H1 (cell line): ENCODE measurements around the gene EXOC2. TPM values are rescaled to one million over a fixed set of nuclear protein-coding genes. Genes with fewer than 3 reads are reported as not detected.

Experiments
- CTCF ChIA-PET: fragments of 300-600 bp; sonication (Branson Sonifier 250); formaldehyde crosslinking; loops from one replicate; lab custom pipeline; 2021; ENCODE audit not compliant: partially characterized antibody; lab: Charles Lee
- POLR2A ChIA-PET: fragments of 300-600 bp; sonication (Branson Sonifier 250); formaldehyde crosslinking; loops from one replicate; lab custom pipeline; 2021; ENCODE audit warnings: inconsistent platforms; ENCODE audit not compliant: partially characterized antibody; lab: Charles Lee
- DNase-seq, 2 experiments: peaks; one replicate each; pipeline versions ENCODE4 v3.0.0 to v3.0.0-alpha.2; 2010 to 2022; ENCODE audit warnings: low spot score in 2 of 2, low read depth in 1 of 2, mixed read lengths in 1 of 2
- FAIRE-seq: peaks from 2 replicates; lab custom pipeline; 2011; peaks lifted over from hg19 to GRCh38; lab: Jason Lieb, UNC
- H2AFZ ChIP-seq: 2 replicates; pipeline ENCODE4 v1.8.1; 2012; ENCODE audit warnings: low read length, inconsistent platforms
- H2AK5ac ChIP-seq: 2 replicates; pipeline ENCODE4 v1.6.1; 2013; ENCODE audit warnings: low read depth, low read length
- H2BK120ac ChIP-seq: replicated peaks from 2 replicates; pipeline ENCODE3; 2013; ENCODE audit warnings: low read depth, low read length, inconsistent platforms
- H2BK12ac ChIP-seq: 2 replicates; pipeline ENCODE4 v1.6.1; 2013; ENCODE audit warnings: low read depth, low read length
- H2BK15ac ChIP-seq: 2 replicates; pipeline ENCODE4 v1.6.1; 2013; ENCODE audit warnings: low read length
- H2BK20ac ChIP-seq: 2 replicates; pipeline ENCODE4 v1.6.1; 2013; ENCODE audit warnings: low read length
- H2BK5ac ChIP-seq: 2 replicates; pipeline ENCODE4 v1.6.1; 2013; ENCODE audit warnings: low read depth, low read length
- H3K14ac ChIP-seq: 2 replicates; pipeline ENCODE4 v1.6.1; 2013; ENCODE audit warnings: inconsistent platforms; ENCODE audit not compliant: insufficient read length
- H3K18ac ChIP-seq: 2 replicates; pipeline ENCODE4 v1.6.1; 2013; ENCODE audit warnings: low read length; ENCODE audit errors: extremely low read depth
- H3K23ac ChIP-seq: 2 replicates; pipeline ENCODE4 v1.6.1; 2013; ENCODE audit warnings: inconsistent platforms; ENCODE audit not compliant: insufficient read length
- H3K23me2 ChIP-seq: 2 replicates; pipeline ENCODE4 v1.6.1; 2013; ENCODE audit warnings: low read depth, low read length
- H3K27ac ChIP-seq: 2 replicates; pipeline ENCODE4 v1.6.1; 2011; ENCODE audit warnings: low read depth, low read length, inconsistent platforms
- H3K27me3 ChIP-seq, 4 experiments: replicated peaks in 1 of 4; 1 replicate in 1 of 4; 2 replicates in 3 of 4; pipeline versions ENCODE4 v1.6.1 to v1.8.1; 2011 to 2013; ENCODE audit warnings: low read length in 3 of 4, mild to moderate bottlenecking in 3 of 4, inconsistent platforms in 2 of 4, mixed read lengths in 2 of 4, moderate library complexity in 1 of 4; ENCODE audit not compliant: control insufficient read depth in 3 of 4, insufficient read depth in 3 of 4; ENCODE audit errors: extremely low read depth in 1 of 4
- H3K36me3 ChIP-seq, 4 experiments: 2 replicates each; pipeline versions ENCODE4 v1.6.1 to v1.8.1; 2011 to 2013; ENCODE audit warnings: mild to moderate bottlenecking in 4 of 4, low read length in 3 of 4, moderate library complexity in 2 of 4, control low read depth in 1 of 4, inconsistent platforms in 1 of 4; ENCODE audit not compliant: insufficient read depth in 4 of 4, control insufficient read depth in 2 of 4
- H3K4ac ChIP-seq: replicated peaks from 2 replicates; pipeline ENCODE3; 2013; ENCODE audit warnings: low read length, low read depth, mixed read lengths, inconsistent platforms; ENCODE audit not compliant: insufficient read length
- H3K4me1 ChIP-seq, 4 experiments: replicated peaks in 1 of 4; 1 replicate in 1 of 4; 2 replicates in 3 of 4; pipeline versions ENCODE4 v1.6.1 to v1.8.1; 2011 to 2013; ENCODE audit warnings: low read length in 3 of 4, inconsistent platforms in 2 of 4, mixed read lengths in 1 of 4; ENCODE audit not compliant: insufficient read depth in 4 of 4, control insufficient read depth in 3 of 4
- H3K4me2 ChIP-seq, 2 experiments: 2 replicates each; pipeline versions ENCODE4 v1.6.1 to v1.8.1; 2011 to 2013; ENCODE audit warnings: low read depth in 2 of 2, low read length in 2 of 2, control low read depth in 1 of 2, inconsistent platforms in 1 of 2, mild to moderate bottlenecking in 1 of 2; ENCODE audit not compliant: insufficient read depth in 1 of 2
- H3K4me3 ChIP-seq, 4 experiments: fragments of 200-600, 300-600 bp in 1 of 4; sonication (generic), shearing (Covaris generic), sonication (Bioruptor Twin) in 1 of 4; 2 replicates each; pipeline versions ENCODE4 v1.5.1 to v1.8.1; 2011 to 2016; ENCODE audit warnings: low read length in 4 of 4, low read depth in 3 of 4, control low read depth in 2 of 4, inconsistent platforms in 2 of 4, mild to moderate bottlenecking in 2 of 4, mixed read lengths in 1 of 4, moderate library complexity in 1 of 4; ENCODE audit not compliant: insufficient read depth in 2 of 4; ENCODE audit errors: extremely low read depth in 1 of 4
- H3K56ac ChIP-seq: replicated peaks from 2 replicates; pipeline ENCODE3; 2013; ENCODE audit warnings: low read depth, mild to moderate bottlenecking, mixed read lengths, low read length, inconsistent platforms; ENCODE audit not compliant: insufficient read length
- H3K79me1 ChIP-seq: 2 replicates; pipeline ENCODE4 v1.6.1; 2013; ENCODE audit warnings: low read depth, low read length, control low read depth
- H3K79me2 ChIP-seq, 2 experiments: 2 replicates each; pipeline versions ENCODE4 v1.6.1 to v1.8.1; 2012 to 2013; ENCODE audit warnings: low read length in 2 of 2, mild to moderate bottlenecking in 2 of 2, inconsistent platforms in 1 of 2; ENCODE audit not compliant: insufficient read depth in 2 of 2, control insufficient read depth in 1 of 2
- H3K9ac ChIP-seq, 4 experiments: replicated peaks in 1 of 4; 1 replicate in 1 of 4; 2 replicates in 3 of 4; pipeline versions ENCODE4 v1.6.1 to v1.8.1; 2011 to 2013; ENCODE audit warnings: low read depth in 3 of 4, low read length in 3 of 4, control low read depth in 2 of 4, mild to moderate bottlenecking in 2 of 4, moderate library complexity in 2 of 4, inconsistent platforms in 1 of 4; ENCODE audit errors: extremely low read depth in 1 of 4
- H3K9me3 ChIP-seq, 2 experiments: 2 replicates each; pipeline versions ENCODE4 v1.6.1 to v1.8.1; 2012 to 2013; ENCODE audit warnings: mild to moderate bottlenecking in 2 of 2, moderate library complexity in 2 of 2, control low read depth in 1 of 2, inconsistent platforms in 1 of 2, low read depth in 1 of 2, low read length in 1 of 2, mixed read lengths in 1 of 2; ENCODE audit not compliant: insufficient read depth in 2 of 2
- H4K20me1 ChIP-seq, 2 experiments: replicated peaks in 1 of 2; 2 replicates each; pipeline versions ENCODE3 to v1.8.1; 2011 to 2013; ENCODE audit warnings: inconsistent platforms in 2 of 2, low read length in 2 of 2, mild to moderate bottlenecking in 1 of 2; ENCODE audit not compliant: insufficient read depth in 2 of 2, control insufficient read depth in 1 of 2
- H4K5ac ChIP-seq: 2 replicates; pipeline ENCODE4 v1.6.1; 2013; ENCODE audit warnings: low read length, low read depth, mixed read lengths, inconsistent platforms; ENCODE audit not compliant: insufficient read length
- H4K8ac ChIP-seq: 2 replicates; pipeline ENCODE4 v1.8.0; 2013; ENCODE audit warnings: mild to moderate bottlenecking, moderate library complexity, low read length, inconsistent platforms; ENCODE audit not compliant: insufficient read depth; ENCODE audit errors: extremely low read depth
- H4K91ac ChIP-seq: replicated peaks from 2 replicates; pipeline ENCODE3; 2013; ENCODE audit warnings: low read length, mixed read lengths, inconsistent platforms; ENCODE audit not compliant: insufficient read length
- BRCA1 ChIP-seq: IDR thresholded peaks from 2 replicates; pipeline ENCODE4 v1.6.1; 2012; ENCODE audit warnings: low read depth, low read length, improper control_type of control experiment
- CEBPB ChIP-seq: IDR thresholded peaks from 2 replicates; pipeline ENCODE4 v1.6.1; 2012; ENCODE audit warnings: low read depth, low read length
- FOSL1 ChIP-seq: IDR thresholded peaks from 2 replicates; pipeline ENCODE4 v1.6.1; 2011; ENCODE audit warnings: mild to moderate bottlenecking, low read depth, low read length, moderate library complexity; ENCODE audit not compliant: insufficient read depth
- GABPA ChIP-seq: IDR thresholded peaks from 2 replicates; pipeline ENCODE4 v1.6.1; 2011; ENCODE audit warnings: mild to moderate bottlenecking, low read length, moderate library complexity, borderline replicate concordance; ENCODE audit not compliant: insufficient read depth
- HDAC2 ChIP-seq, 2 experiments: fragments of 300-600 bp in 1 of 2; sonication (generic) in 1 of 2; IDR thresholded peaks; 2 replicates each; pipeline ENCODE4 v1.6.1; 2011 to 2012; ENCODE audit warnings: low read depth in 2 of 2, low read length in 2 of 2, mild to moderate bottlenecking in 2 of 2, moderate library complexity in 2 of 2, borderline replicate concordance in 1 of 2, inconsistent platforms in 1 of 2
- KDM1A ChIP-seq: fragments of 200-600, 300-600 bp; sonication (generic); IDR thresholded peaks from 2 replicates; pipeline ENCODE4 v1.7.1; 2016; ENCODE audit warnings: mild to moderate bottlenecking, low read length, borderline replicate concordance
- KDM4A ChIP-seq: IDR thresholded peaks from one replicate; pipeline ENCODE4 v1.7.1; 2012; ENCODE audit warnings: low read depth, mild to moderate bottlenecking, moderate library complexity, low read length, inconsistent platforms; ENCODE audit not compliant: severe bottlenecking
- RAD21 ChIP-seq, 2 experiments: IDR thresholded peaks in 1 of 2; conservative IDR thresholded peaks in 1 of 2; 2 replicates each; pipeline ENCODE4 v1.6.1; 2011; ENCODE audit warnings: low read depth in 2 of 2, low read length in 2 of 2, improper control_type of control experiment in 1 of 2, inconsistent platforms in 1 of 2, mild to moderate bottlenecking in 1 of 2, moderate library complexity in 1 of 2
- TBP ChIP-seq: IDR thresholded peaks from 2 replicates; pipeline ENCODE4 v1.6.1; 2011; ENCODE audit warnings: low read depth, low read length, improper control_type of control experiment
- WGBS, 2 experiments: shearing (Covaris generic) in 1 of 2; methylation state at CpG; one replicate each; pipeline versions ENCODE4 v1.1.6 to v1.1.7; 2013 to 2015; ENCODE audit warnings: low lambda C conversion rate in 2 of 2, mixed read lengths in 2 of 2, inconsistent platforms in 1 of 2, low coverage in 1 of 2, missing lambda C conversion rate in 1 of 2; ENCODE audit not compliant: insufficient replicate concordance in 2 of 2, insufficient coverage in 1 of 2, insufficient read length in 1 of 2; ENCODE audit errors: extremely low coverage in 1 of 2, missing lambda C conversion rate in 1 of 2; 5-methylcytosine and 5-hydroxymethylcytosine counted together
- polyA plus RNA-seq, 7 experiments: library from polyadenylated mRNA; depleted of rRNA in 3 of 7; stranded (reverse) in 5 of 7; unstranded in 2 of 7; fragments of >200 nt in 5 of 7; fragments of 200-250 nt in 2 of 7; gene quantifications; 1 replicate in 5 of 7; 2 replicates in 1 of 7; 4 replicates in 1 of 7; pipeline versions ENCODE4 v1.2.1 to v1.2.3, GENCODE V29; 2011 to 2013; ENCODE audit warnings: missing spikeins in 2 of 7, mixed read lengths in 2 of 7
- total RNA-seq: library from RNA; stranded (reverse); fragmentation: NEBNext Ultra II Directional; extraction: Animal tissue kit (Norgen Biotek cat#: 25700); gene quantifications from 2 replicates; pipeline ENCODE4 v1.2.1, GENCODE V29; 2021

EXOC2 gene
- total and polyA plus RNA-seq, 2 of the 8 experiments (the other 6 are each of a cell fraction or from before 2014, with no cell fraction given): 25.5 to 44.4 TPM

- Histone ChIP-seq H4K20me1 (peaks cover 0 to 2% of the 10 kb centered on the region in 2 experiments), H3K27ac (no peak overlapping the region), H2BK120ac (no peak overlapping the region), H3K79me2 (no peaks in the 10 kb centered on the region), H3K23ac (no peak overlapping the region), H4K8ac (no peak overlapping the region), H3K23me2 (no peaks in the 10 kb centered on the region), H2AK5ac (no peak overlapping the region), H3K4ac (no peak overlapping the region), H4K5ac (no peak overlapping the region), H3K9me3 (no peaks in the 10 kb centered on the region), H3K27me3 (no peaks in the 10 kb centered on the region), H3K9ac (no peak overlapping the region), H3K36me3 (no peaks in the 10 kb centered on the region), H2AFZ (no peak overlapping the region), H3K4me2 (no peak overlapping the region), H2BK5ac (no peak overlapping the region), H3K18ac (no peak overlapping the region), H3K4me1 (peaks cover 0 to 3% (median 0%) of the 10 kb centered on the region in 4 experiments; a peak in 1 of 7 replicates), H2BK15ac (no peak overlapping the region), H2BK12ac (no peak overlapping the region), H3K14ac (no peak overlapping the region), H3K56ac (no peak overlapping the region), H4K91ac (no peak overlapping the region), H3K4me3 (no peak overlapping the region), H2BK20ac (no peak overlapping the region), H3K79me1 (no peaks in the 10 kb centered on the region)
- CTCF ChIA-PET: no interaction called here
- no peak for FAIRE-seq
- WGBS, 2 experiments: 91% methylated on average over 4 of the region's 4 CpGs; no CpG with 5 or more reads in 1 of the 2 experiments
- no peak for DNase-seq
- POLR2A ChIA-PET: no interaction called here
- TF ChIP-seq CEBPB (no peak), HDAC2 (IDR thresholded peaks at IDR 0.05; ENCODE audit: borderline replicate concordance in 1 of 2, low read depth in 2 of 2, low read length in 2 of 2) (no peak), RAD21 (IDR thresholded peaks at IDR 0.05 in 1 of 2, conservative IDR thresholded peaks at IDR 0.05 in 1 of 2; ENCODE audit: low read depth in 2 of 2, low read length in 2 of 2) (no peak), BRCA1 (no peak), KDM4A (no peak), KDM1A (no peak), FOSL1 (no peak), GABPA (no peak), TBP (no peak)
Measured at GRCh38 chr6:506508-506907, 186.4 kb downstream of the EXOC2 start.
